ENCODE results near the gene GMPS. TPM values are rescaled to one million over a fixed set of nuclear protein-coding genes. Genes with fewer than 3 reads are reported as not detected.
"Not testable (repeated sequence)": the region's sequence is repeated elsewhere in the genome, so short reads cannot be mapped to it uniquely, and the experiment has no call there.

GMPS gene
- total RNA-seq (ENCODE audit: unreplicated experiment), result 66.5 TPM
- long read RNA-seq, full-length matches to known transcripts, result 33 of 42 reads
- long read RNA-seq, partial matches to known transcripts, result 5 of 42 reads
- long read RNA-seq, other reads (novel, unspliced or antisense), result 4 of 42 reads

- Mint-ChIP-seq H3K4me1 (ENCODE audit: unreplicated experiment) (peaks cover 13% of the 10 kb centered on the region), H3K9me3 (ENCODE audit: unreplicated experiment) (no peaks in the 10 kb centered on the region), H3K27me3 (ENCODE audit: unreplicated experiment) (peaks cover 7% of the 10 kb centered on the region), H3K36me3 (ENCODE audit: low read depth, unreplicated experiment) (peaks cover 4% of the 10 kb centered on the region), H3K4me3 (ENCODE audit: unreplicated experiment) (peak within 1 kb of the TSS; percentile 100), H3K27ac (ENCODE audit: unreplicated experiment) (peak within 1 kb of the TSS; percentile 84)
- DNase-seq (ENCODE audit: low spot score), result peak; percentile 97
- peak; percentile 48 for TF ChIP-seq CTCF (IDR thresholded peaks at IDR 0.05; ENCODE audit: unreplicated experiment)
Observed at GRCh38 chr3:155870133-155870944, at the start of gene GMPS. TSS of gene GMPS (plus strand) at chr3:155870650. CDS start at chr3:155870871, 221 bp downstream.

- H3K36me3 Mint-ChIP-seq (ENCODE audit: low read depth, unreplicated experiment); H3K4me3 Mint-ChIP-seq (ENCODE audit: unreplicated experiment); H3K4me1 Mint-ChIP-seq (ENCODE audit: unreplicated experiment); H3K27me3 Mint-ChIP-seq (ENCODE audit: unreplicated experiment); H3K9me3 Mint-ChIP-seq (ENCODE audit: unreplicated experiment); DNase-seq (ENCODE audit: low spot score); H3K27ac Mint-ChIP-seq (ENCODE audit: unreplicated experiment): not testable (repeated sequence)
Observed at GRCh38 chr3:155828490-155829098, 41.9 kb upstream of the GMPS start.

- Mint-ChIP-seq H3K36me3 (ENCODE audit: low read depth, unreplicated experiment) (peaks cover 3% of the 10 kb centered on the region), H3K9me3 (ENCODE audit: unreplicated experiment) (no peaks in the 10 kb centered on the region), H3K27ac (ENCODE audit: unreplicated experiment) (no peak overlapping the region), H3K4me1 (ENCODE audit: unreplicated experiment) (no peaks in the 10 kb centered on the region), H3K4me3 (ENCODE audit: unreplicated experiment) (peak overlapping the region; percentile 33), H3K27me3 (ENCODE audit: unreplicated experiment) (no peaks in the 10 kb centered on the region)
- DNase-seq (ENCODE audit: low spot score), result no peak
- no peak for TF ChIP-seq CTCF (IDR thresholded peaks at IDR 0.05; ENCODE audit: unreplicated experiment)
Observed at GRCh38 chr3:155835341-155836071, 34.9 kb upstream of the GMPS start.

- Mint-ChIP-seq H3K9me3 (ENCODE audit: unreplicated experiment) (no peaks in the 10 kb centered on the region), H3K27ac (ENCODE audit: unreplicated experiment) (no peak overlapping the region)
Observed at GRCh38 chr3:155843569-155843968, 26.9 kb upstream of the GMPS start.

More at GRCh38 chr3:155843569-155843968, 26.9 kb upstream of the GMPS start:
- DNase-seq (ENCODE audit: low spot score), result no peak
- TF ChIP-seq CTCF (IDR thresholded peaks at IDR 0.05; ENCODE audit: unreplicated experiment), result no peak
- H3K4me1 Mint-ChIP-seq (ENCODE audit: unreplicated experiment), result peaks cover 11% of the 10 kb centered on the region
- no peaks in the 10 kb centered on the region for H3K27me3 Mint-ChIP-seq (ENCODE audit: unreplicated experiment)
- no peaks in the 10 kb centered on the region for H3K36me3 Mint-ChIP-seq (ENCODE audit: low read depth, unreplicated experiment)
- H3K4me3 Mint-ChIP-seq (ENCODE audit: unreplicated experiment), result no peak overlapping the region
